Measurements from ENCODE around the gene DYRK4.

GRCh38 chr12:4518106-4518728 is 43.8 kb upstream of the DYRK4 start:
- TF ChIP-seq CTCF (IDR thresholded peaks at IDR 0.05) (no peak), POLR2A (IDR thresholded peaks at IDR 0.05) (no peak)

Measured in heart left ventricle (tissue), 13 donors.